ENCODE measurements around the gene SPSB2. TPM values are rescaled to one million over a fixed set of nuclear protein-coding genes. Genes with fewer than 3 reads are reported as not detected.
"Not testable (repeated sequence)": the region's sequence is repeated elsewhere in the genome, so short reads cannot be mapped to it uniquely, and the experiment has no call there.

SPSB2 gene
- total RNA-seq, 1 experiment from 2014 or later, result 38.3 TPM

DNA sequence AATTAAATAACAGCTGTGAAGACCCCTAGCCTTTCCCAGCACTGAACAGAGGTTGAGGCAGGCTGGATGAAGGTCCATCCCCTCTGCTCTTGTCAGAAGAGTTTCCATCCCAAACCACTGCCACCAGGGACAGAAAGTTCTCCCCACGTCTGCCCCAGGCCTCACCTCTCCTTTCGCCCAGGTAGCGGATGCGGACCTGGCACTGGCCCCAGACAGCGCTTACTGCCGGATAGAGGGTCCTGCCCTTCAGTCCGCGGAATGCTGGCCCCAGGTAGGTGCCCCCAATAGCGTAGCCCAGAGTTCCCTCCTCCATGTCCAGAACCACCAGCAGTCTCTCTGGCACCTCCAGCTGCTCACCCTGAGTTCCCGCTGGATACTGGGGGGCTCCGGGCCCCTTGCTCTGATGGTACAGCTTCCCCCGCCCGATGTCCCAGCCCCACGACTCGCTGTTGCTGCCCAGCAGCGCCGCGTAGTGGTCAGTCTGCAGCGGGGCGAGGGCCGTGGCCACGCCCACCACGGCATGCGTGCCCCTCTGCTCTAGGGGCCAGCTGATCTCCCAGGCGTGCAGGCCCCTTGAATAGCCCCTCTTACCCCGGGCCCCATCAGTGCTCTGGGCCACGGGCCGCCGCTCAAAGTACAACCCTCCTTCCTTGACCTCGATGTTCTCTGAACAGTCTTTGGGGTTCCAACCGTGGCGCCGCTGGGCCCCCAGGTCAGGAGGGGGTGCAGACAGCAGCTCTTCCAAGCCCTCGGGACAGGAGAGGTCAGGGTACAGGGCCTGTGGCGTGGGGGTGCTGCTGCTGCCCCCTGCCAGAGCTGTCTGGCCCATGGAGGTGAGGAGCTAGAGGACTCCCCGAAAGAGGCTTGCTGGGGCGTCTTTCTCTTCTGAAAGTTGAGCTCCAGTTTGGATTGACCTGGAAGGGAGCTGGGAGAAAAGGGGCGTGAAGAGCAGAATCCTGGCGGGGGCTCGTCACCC is 742 bp downstream of the SPSB2 start:
- in situ Hi-C loops (cut with HindIII; ENCODE audit: low sequenced_read_pairs), result no loop called here
- DNase-seq (ENCODE audit: low spot score), result peak; percentile 80

DNA sequence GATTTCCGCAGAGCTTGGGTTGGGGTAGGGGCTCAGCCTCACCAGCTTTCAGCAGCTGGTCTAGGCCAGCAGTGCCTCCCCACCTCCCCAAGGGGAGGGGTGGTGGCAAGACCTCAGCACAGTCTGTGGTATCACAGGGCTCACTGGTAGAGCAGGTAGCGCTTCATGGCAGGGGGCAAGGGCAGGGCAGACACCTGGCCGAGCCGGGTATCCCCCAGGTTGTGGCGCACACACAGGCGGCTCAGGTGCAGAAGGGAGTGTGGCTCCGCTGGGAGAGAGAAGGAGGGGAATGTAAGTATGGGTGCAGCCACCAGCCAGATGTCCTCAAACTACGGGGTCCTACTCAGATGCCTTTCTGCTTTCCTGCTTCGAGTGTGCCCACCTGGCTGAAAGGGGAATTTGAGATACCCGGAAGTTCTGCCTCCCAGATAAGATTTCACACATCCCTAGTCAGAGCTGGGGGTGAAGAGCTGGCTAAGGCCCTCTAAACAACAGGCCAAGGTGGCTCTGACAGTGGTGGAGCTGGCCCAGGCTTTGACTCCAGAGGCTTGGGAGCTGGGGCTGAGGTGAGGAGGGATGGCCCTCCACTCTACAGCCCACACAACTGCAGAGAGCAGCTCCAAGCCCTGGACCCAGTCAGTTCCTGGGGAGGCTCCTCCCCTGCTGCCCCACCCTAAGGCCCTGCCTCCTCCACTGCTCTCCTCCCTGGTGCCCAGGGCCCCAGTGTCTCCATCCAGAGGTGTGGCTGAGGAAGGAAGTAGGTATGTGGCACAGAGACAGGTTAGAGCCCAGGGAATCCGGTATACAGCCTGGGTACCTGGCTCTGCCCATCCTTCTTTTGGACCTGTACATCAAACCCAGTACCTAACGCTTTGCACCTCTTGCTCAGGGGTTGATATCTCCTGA is 1.8 kb downstream of the SPSB2 start:
- in situ Hi-C loops (cut with HindIII; ENCODE audit: low sequenced_read_pairs), result no loop called here
- DNase-seq (ENCODE audit: low spot score), result peak; percentile 26

DNA sequence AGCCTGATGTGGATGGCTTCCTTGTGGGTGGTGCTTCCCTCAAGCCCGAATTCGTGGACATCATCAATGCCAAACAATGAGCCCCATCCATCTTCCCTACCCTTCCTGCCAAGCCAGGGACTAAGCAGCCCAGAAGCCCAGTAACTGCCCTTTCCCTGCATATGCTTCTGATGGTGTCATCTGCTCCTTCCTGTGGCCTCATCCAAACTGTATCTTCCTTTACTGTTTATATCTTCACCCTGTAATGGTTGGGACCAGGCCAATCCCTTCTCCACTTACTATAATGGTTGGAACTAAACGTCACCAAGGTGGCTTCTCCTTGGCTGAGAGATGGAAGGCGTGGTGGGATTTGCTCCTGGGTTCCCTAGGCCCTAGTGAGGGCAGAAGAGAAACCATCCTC is 2.8 kb downstream of the SPSB2 start:
- DNase-seq (ENCODE audit: low spot score); in situ Hi-C loops (cut with HindIII; ENCODE audit: low sequenced_read_pairs): not testable (repeated sequence)

DNA sequence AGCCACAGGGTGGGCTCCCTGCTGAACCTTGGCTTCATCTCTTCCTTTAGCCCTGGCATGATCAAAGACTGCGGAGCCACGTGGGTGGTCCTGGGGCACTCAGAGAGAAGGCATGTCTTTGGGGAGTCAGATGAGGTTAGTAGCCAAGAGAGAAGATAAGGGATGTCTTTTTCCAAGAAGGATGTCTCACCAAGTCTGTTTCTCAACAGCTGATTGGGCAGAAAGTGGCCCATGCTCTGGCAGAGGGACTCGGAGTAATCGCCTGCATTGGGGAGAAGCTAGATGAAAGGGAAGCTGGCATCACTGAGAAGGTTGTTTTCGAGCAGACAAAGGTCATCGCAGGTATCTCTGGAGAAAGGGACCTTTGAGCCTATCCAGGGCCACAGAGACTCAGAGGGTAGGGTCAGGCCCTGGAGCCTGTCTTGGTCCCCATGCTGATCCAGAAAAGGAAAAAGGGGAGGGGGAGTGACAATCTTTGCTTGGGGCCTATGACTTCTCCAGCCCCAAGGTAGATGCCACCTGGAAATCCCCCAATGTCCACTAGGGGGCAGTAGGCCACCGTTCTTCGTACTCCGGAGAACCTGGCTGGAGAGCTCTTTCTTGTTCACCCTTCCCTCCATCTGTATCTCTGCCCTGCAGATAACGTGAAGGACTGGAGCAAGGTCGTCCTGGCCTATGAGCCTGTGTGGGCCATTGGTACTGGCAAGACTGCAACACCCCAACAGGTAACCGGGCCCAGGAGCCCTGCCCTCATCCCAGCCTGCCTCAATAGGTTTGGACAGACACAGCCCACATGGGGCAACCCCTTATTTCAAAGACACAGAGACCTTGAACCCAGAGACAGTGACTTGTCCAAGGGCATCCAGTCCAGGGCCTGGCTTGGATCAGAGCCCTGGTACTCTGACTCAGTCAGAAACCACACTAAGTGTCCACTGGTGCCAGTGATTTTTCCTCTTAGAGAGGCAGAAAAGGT is 3.8 kb downstream of the SPSB2 start:
- DNase-seq (ENCODE audit: low spot score), result peak; percentile 91
- in situ Hi-C loops (cut with HindIII; ENCODE audit: low sequenced_read_pairs), result no loop called here

DNA sequence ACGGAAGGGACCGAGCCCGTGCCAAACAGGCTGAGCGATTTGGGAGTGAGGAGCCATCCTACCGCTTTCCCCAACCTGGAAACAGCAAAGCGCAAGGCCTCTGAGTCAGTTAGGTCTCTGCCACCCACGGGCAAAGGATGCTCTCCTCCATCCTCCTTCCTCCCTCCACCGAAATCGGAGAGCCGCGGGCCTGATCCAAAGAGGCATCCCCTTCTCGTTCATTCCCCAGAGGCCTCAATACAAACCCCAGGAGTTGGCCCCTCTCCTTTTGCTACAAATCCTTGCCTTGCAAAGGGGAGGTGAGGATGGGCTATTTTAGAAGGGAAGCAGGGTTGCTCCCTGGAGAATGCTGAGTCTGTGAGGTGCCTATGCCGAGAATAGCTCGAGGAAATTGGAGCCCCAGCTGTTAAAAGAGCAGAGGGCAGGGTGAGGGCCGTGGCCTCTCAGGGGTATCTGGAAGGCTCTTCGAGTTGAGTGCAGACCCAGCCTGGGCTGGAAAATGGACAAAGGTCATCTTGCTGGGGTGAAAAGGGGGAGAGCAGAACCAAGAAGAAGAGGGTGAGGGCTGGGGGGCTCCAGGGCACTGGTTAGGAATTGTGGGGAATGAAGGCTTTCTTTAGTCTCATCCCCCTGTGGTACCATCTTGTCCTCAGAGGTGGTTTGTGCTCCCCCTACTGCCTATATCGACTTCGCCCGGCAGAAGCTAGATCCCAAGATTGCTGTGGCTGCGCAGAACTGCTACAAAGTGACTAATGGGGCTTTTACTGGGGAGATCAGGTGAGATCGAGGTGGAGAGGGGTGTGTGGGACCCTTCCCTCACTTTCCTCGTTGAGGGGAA is 4.7 kb downstream of the SPSB2 start:
- no peak for DNase-seq (ENCODE audit: low spot score)
- in situ Hi-C loops (cut with HindIII; ENCODE audit: low sequenced_read_pairs), result no loop called here

DNA sequence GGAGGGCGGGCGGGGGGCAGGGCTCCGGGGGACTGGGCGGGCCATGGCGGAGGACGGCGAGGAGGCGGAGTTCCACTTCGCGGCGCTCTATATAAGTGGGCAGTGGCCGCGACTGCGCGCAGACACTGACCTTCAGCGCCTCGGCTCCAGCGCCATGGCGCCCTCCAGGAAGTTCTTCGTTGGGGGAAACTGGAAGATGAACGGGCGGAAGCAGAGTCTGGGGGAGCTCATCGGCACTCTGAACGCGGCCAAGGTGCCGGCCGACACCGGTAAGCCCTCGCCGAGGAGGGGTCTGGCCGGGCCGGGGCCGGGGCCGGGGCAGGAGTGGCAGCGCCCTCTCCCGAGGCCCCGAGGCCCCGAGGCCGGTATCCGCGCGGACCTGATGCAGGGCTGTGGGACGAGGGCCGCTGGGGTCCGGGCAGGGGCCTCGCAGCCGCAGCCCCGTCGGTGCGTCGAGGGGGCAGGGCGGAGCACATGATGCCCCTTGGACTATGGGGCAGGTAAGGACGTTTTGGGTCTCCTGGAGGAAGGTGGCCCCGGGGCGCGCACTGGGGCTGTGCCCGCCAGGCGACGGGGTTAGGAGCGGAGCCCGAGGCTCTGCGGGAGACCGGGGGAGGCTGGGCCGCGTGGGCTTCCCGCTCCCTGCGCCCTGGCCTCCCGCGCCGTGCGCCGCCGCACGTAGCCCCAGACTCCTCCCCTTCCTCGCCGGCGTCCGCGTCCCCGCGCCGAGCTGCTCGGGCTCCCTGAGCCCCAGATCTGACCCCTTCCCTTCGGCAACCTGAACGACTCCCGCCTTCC is 5.5 kb downstream of the SPSB2 start, which contains the start of gene TPI1:
TSS of gene TPI1 (plus strand) at position 119 of the 798 bp plus-strand sequence. CDS start at position 155, 36 bp downstream.
- DNase-seq (ENCODE audit: low spot score), result peak; percentile 89
- in situ Hi-C loops (cut with HindIII; ENCODE audit: low sequenced_read_pairs), result no loop called here

DNA sequence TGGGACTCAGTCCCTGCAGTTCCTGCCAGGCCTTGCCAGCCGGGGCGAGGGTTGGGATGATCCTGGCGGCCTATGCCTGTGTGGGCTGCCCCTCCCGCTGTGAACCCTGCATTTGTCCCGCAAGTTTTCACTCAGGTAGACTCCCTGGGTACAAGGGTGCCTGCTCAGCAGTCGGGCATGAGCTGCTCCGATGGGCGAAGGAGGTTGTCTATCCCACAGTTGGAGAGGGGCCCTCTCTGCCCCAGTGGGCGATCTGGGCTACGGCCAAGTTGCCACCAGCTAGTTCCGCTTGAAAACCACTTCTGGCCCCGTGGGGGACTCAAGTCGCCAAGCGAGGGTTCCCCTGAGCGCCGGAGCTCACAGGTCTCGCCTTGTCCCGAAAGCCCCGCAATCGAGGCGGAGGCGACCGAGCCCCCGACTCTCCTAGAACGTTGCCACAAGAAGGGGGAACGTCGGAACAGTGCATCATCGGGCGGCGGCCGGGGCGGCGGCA is 6.1 kb downstream of the SPSB2 start:
- in situ Hi-C loops (cut with HindIII; ENCODE audit: low sequenced_read_pairs), result no loop called here
- DNase-seq (ENCODE audit: low spot score), result peak; percentile 38

DNA sequence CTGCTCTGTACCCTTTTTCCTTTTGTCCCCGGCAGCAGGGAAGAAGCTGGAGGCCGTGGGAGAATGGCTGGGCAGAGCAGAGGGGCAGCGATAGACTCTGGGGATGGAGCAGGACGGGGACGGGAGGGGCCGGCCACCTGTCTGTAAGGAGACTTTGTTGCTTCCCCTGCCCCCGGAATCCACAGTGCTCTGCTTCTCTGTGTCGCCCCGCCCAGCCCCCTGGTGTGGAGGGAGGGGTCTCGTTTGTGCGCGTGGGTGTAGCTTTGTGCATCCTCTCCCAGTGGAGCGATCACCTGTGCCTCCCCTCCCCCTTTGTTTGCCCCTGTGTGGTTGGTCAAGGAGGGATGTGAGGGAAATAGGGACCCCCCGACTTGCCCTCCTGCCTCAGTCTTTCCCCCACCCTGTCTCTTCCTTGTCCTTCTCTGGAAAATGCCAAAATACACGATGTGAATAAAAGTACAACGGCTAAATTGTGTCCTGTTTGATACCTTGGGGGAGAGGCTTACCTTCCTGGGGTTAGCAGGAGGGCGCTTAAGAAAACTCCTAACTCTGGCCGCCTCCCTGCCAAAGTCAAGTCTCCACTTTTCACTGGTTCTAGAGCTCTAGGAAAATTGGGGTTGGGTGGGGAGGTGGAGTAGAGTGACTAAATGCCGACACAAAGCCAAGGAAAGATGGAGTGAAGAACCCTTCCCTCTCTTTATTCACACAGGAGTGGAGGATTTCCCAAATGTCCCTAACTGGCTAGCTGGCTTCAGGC is 6.8 kb downstream of the SPSB2 start:
- in situ Hi-C loops (cut with HindIII; ENCODE audit: low sequenced_read_pairs), result no loop called here
- DNase-seq (ENCODE audit: low spot score), result no peak

DNA sequence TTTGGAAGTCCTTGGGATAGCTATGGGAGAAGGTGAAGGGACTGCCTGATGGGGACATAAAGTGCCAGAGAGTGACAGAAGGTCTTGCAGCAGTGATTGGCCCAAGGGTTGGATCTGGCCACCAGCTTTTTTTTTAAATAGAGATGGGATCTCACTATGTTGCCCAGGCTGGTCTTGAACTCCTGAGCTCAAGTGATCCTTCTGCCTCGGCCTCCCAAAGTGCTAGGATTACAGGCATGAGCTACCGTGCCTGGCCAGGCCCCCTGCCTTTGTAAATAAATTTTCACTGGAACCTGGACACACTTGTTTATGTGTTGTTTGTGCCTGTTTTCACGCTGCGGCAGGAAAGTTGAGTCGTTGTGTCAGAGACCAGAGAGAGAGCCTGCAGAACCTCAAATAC is 7.8 kb downstream of the SPSB2 start:
- DNase-seq (ENCODE audit: low spot score); in situ Hi-C loops (cut with HindIII; ENCODE audit: low sequenced_read_pairs): not testable (repeated sequence)

DNA sequence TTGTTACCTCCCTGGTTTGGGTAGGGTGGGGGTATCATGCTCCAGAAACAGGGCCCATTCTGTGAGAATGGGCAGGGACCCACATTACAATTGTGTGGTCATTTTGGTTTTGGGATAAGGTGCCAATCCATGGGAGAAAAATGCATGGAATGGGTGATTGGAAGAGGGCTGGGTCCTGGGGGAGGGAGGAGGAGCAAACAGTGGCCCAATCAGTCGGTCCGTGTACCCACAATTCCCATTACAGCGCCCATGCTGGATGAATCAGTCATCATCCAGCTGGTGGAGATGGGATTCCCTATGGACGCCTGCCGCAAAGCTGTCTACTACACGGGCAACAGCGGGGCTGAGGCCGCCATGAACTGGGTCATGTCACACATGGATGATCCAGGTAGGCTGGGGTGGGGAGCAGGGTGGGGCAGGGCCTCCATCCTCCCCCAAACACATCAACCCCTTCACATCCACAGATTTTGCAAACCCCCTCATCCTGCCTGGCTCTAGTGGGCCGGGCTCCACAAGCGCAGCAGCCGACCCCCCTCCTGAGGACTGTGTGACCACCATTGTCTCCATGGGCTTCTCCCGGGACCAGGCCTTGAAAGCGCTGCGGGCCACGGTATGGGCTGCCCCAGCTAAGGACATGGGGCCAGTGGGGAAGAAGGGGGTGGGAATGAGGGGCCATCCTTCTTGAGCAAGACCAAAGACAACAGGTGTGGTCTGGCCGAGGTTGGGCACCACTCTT is 9.3 kb downstream of the SPSB2 start:
- DNase-seq (ENCODE audit: low spot score), result no peak
- in situ Hi-C loops (cut with HindIII; ENCODE audit: low sequenced_read_pairs), result no loop called here

DNA sequence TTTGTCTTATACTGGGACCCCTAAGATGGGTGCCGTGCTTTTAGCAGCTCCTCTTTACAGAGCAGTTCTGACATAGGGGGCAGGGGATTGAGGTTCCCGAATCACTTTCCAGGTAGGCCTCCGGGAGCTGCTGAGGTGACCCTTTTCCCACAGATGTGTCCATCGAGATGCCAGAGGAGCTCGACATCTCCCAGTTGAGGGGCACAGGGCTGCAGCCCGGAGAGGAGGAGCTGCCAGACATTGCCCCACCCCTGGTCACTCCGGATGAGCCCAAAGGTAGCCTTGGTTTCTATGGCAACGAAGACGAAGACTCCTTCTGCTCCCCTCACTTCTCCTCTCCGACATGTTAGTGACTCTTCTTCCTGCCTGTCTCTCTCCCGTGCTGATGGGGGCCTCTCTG is 10.1 kb downstream of the SPSB2 start:
- in situ Hi-C loops (cut with HindIII; ENCODE audit: low sequenced_read_pairs), result no loop called here

DNA sequence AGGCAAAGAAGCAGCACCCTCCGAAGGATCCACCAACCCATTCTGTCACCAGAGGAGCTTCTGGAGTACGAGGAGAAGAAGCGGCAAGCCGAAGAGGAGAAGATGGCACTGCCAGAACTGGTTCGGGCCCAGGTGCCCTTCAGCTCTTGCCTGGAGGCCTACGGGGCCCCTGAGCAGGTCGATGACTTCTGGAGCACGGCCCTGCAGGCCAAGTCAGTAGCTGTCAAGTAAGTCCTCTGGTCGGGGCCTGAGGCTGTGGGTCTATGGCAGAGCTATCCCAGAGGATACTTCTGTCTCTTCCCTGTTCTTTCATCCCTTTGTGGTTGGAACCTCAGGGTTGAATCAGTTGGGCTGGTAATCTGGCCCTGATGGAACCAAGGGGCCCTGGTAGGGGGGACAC is 11.7 kb downstream of the SPSB2 start:
- DNase-seq (ENCODE audit: low spot score), result no peak
- in situ Hi-C loops (cut with HindIII; ENCODE audit: low sequenced_read_pairs), result no loop called here

More for the DNA sequence above, 10.1 kb downstream of the SPSB2 start:
- DNase-seq (ENCODE audit: low spot score), result no peak

DNA sequence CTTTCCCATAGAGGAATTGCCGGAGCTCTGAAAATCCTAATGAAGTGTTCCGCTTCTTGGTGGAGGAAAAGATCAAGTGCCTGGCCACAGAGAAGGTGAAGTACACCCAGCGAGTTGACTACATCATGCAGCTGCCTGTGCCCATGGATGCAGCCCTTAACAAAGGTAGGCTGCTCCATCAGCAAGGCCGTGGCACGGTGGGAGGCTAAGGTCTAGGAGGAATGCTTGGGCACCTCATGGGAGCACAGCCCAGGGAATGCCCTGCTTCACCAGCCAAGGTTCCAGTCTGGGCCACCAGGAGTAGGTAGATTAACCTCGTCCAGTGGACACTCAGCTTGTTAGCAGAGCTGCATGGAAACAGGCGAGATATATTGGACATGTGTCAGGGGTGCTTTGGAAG is 12.2 kb downstream of the SPSB2 start:
- no peak for DNase-seq (ENCODE audit: low spot score)
- in situ Hi-C loops (cut with HindIII; ENCODE audit: low sequenced_read_pairs), result no loop called here

DNA sequence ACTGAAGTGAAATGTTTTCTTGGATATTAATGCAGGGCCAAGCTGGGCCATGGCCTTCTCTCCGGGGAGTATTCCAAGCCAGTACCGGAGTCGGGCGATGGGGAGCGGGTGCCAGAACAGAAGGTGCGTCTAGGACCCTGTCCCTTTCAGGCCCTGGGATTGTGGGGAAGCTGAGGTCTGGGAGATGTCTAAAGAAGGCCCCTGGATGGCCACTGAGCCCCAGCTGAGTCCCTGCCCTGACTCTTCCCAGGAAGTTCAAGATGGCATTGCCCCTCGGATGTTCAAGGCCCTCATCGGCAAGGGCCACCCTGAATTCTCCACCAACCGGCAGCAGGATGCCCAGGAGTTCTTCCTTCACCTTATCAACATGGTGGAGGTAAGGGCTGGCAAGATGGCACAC is 13.0 kb downstream of the SPSB2 start:
- in situ Hi-C loops (cut with HindIII; ENCODE audit: low sequenced_read_pairs), result no loop called here
- no peak for DNase-seq (ENCODE audit: low spot score)

DNA sequence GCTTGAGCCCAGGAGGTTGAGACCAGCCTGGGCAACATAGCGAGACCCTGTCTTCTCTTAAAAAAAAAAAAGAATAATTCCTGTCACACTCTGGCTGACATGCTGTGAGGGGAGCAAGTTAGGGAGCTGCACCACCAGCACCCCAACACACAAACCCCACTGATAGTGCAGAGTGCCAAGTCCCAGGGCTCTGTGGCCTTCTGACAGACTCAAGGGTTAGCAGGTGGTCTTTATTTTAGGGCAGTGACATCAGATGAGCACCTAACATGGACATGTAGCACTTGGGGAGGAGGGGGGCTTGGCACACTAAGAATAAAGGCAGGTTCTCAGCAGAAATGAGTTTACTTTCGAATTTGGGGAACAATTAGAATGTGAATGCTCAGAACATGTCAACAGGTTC is 14.3 kb downstream of the SPSB2 start:
- in situ Hi-C loops (cut with HindIII; ENCODE audit: low sequenced_read_pairs), result no loop called here
- DNase-seq (ENCODE audit: low spot score), result no peak

DNA sequence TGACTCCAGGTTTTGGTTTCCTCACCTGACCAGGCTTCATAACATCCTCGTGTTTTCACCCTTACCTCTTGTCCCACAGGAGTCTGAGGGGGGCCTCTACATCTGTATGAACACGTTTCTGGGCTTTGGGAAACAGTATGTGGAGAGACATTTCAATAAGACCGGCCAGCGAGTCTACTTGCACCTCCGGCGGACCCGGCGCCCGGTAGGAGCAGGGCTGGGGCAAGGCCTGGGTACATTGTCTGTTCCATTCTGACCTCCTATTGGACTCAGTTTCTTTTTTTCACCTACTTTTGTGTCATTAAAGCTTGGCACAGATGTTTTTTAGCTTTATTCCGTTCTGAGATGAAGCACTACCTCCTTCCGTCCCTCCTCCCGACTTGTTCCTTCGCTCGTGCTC is 17.8 kb downstream of the SPSB2 start:
- no peak for DNase-seq (ENCODE audit: low spot score)
- in situ Hi-C loops (cut with HindIII; ENCODE audit: low sequenced_read_pairs), result no loop called here

Data from G401 (cell line).